IPS-11a (cell line): ENCODE data around the gene EFS.
"Not testable (repeated sequence)": the region's sequence is repeated elsewhere in the genome, so short reads cannot be mapped to it uniquely, and the experiment has no call there.

Experiments used
- H3K4me3 ChIP-seq: one replicate; pipeline ENCODE4 v1.5.1; 2013; ENCODE audit warnings: low read depth, low read length, control low read depth

EFS gene

GRCh38 chr14:23400496-23401149 lies 35.7 kb upstream of the EFS start:
- not testable (repeated sequence) for H3K4me3 ChIP-seq

GRCh38 chr14:23399591-23399990 lies 34.6 kb upstream of the EFS start:
- H3K4me3 ChIP-seq = no peak overlapping the region

- H3K4me3 ChIP-seq = no peak overlapping the region
Measured at GRCh38 chr14:23399136-23399535, 34.2 kb upstream of the EFS start.

- no peak overlapping the region for H3K4me3 ChIP-seq
Measured at GRCh38 chr14:23398348-23398747, 33.4 kb upstream of the EFS start.

- no peak overlapping the region for H3K4me3 ChIP-seq
Measured at GRCh38 chr14:23396781-23397407, 31.9 kb upstream of the EFS start.

GRCh38 chr14:23396126-23396525 lies 31.2 kb upstream of the EFS start:
- H3K4me3 ChIP-seq = no peak overlapping the region

- H3K4me3 ChIP-seq = no peak overlapping the region
Measured at GRCh38 chr14:23392613-23393012, 27.6 kb upstream of the EFS start.

GRCh38 chr14:23389871-23390270 lies 24.9 kb upstream of the EFS start:
- H3K4me3 ChIP-seq = not testable (repeated sequence)

- H3K4me3 ChIP-seq = no peak overlapping the region
Measured at GRCh38 chr14:23389396-23389795, 24.4 kb upstream of the EFS start.

- H3K4me3 ChIP-seq = no peak overlapping the region
Measured at GRCh38 chr14:23388996-23389395, 24.0 kb upstream of the EFS start.

GRCh38 chr14:23387916-23388882 lies 23.2 kb upstream of the EFS start:
- H3K4me3 ChIP-seq = no peak overlapping the region

GRCh38 chr14:23386999-23387398 lies 22.0 kb upstream of the EFS start:
- H3K4me3 ChIP-seq = no peak overlapping the region

- H3K4me3 ChIP-seq = not testable (repeated sequence)
Measured at GRCh38 chr14:23386266-23386657, 21.3 kb upstream of the EFS start.

- no peak overlapping the region for H3K4me3 ChIP-seq
Measured at GRCh38 chr14:23385642-23386265, 20.8 kb upstream of the EFS start.

- H3K4me3 ChIP-seq = no peak overlapping the region
Measured at GRCh38 chr14:23385244-23385641, 20.3 kb upstream of the EFS start.

GRCh38 chr14:23384364-23385080 lies 19.6 kb upstream of the EFS start:
- H3K4me3 ChIP-seq = no peak overlapping the region

- no peak overlapping the region for H3K4me3 ChIP-seq
Measured at GRCh38 chr14:23382731-23383440, 17.9 kb upstream of the EFS start.

GRCh38 chr14:23382276-23382675 lies 17.3 kb upstream of the EFS start:
- H3K4me3 ChIP-seq = no peak overlapping the region

- no peak overlapping the region for H3K4me3 ChIP-seq
Measured at GRCh38 chr14:23381871-23382270, 16.9 kb upstream of the EFS start.

GRCh38 chr14:23380976-23381375 lies 16.0 kb upstream of the EFS start:
- no peak overlapping the region for H3K4me3 ChIP-seq
